Loucy (cell line): ENCODE results near the gene FALEC.
"Not testable (repeated sequence)": the region's sequence is repeated elsewhere in the genome, so short reads cannot be mapped to it uniquely, and the experiment has no call there.

Source experiments
- EZH2phosphoT487 ChIP-seq: fragments of 200-600 bp; IDR thresholded peaks from 2 replicates; pipeline ENCODE4 v1.6.1; 2018; ENCODE audit warnings: antibody characterized with exemption, mild to moderate bottlenecking, moderate library complexity, borderline replicate concordance
- TF ChIP-seq, protein P1 (sequence below): fragments of 200-600 bp; sonication (generic); conservative IDR thresholded peaks from 2 replicates; pipeline ENCODE4 v1.5.1; 2014; ENCODE audit warnings: mild to moderate bottlenecking, antibody characterized with exemption, low read length

DNA sequence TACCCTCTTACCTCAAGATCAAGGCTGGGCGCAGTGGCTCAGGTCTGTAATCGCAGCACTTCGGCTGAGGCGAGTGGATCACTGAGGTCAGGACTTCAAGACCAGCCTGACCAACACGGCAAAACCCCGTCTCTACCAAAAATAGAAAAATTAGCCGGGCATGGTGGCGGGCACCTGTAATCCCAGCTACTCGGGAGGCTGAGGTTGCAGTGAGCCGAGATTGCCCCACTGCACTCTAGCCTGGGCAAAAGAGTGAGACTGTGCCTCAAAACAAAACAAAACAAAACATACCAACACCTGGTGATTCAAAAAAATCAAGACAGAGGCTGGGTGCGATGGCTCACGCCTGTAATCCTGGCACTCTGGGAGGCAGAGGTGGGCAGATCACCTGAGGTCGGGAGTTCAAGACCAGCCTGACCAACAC, 58.1 kb downstream of the FALEC start:
- TF ChIP-seq, protein P1, sequence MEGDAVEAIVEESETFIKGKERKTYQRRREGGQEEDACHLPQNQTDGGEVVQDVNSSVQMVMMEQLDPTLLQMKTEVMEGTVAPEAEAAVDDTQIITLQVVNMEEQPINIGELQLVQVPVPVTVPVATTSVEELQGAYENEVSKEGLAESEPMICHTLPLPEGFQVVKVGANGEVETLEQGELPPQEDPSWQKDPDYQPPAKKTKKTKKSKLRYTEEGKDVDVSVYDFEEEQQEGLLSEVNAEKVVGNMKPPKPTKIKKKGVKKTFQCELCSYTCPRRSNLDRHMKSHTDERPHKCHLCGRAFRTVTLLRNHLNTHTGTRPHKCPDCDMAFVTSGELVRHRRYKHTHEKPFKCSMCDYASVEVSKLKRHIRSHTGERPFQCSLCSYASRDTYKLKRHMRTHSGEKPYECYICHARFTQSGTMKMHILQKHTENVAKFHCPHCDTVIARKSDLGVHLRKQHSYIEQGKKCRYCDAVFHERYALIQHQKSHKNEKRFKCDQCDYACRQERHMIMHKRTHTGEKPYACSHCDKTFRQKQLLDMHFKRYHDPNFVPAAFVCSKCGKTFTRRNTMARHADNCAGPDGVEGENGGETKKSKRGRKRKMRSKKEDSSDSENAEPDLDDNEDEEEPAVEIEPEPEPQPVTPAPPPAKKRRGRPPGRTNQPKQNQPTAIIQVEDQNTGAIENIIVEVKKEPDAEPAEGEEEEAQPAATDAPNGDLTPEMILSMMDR = not testable (repeated sequence)
- TF ChIP-seq EZH2phosphoT487 = not testable (repeated sequence)
